Adrenal gland (tissue), 5 donors: ENCODE measurements around the gene SCAP.

Experiments used
- POLR2A ChIP-seq, 2 donors: fragments of 450-650 bp; IDR thresholded peaks; one replicate each; pipeline ENCODE4 v1.6.1; 2017; ENCODE audit warnings: antibody characterized with exemption in 2 of 2, mild to moderate bottlenecking in 2 of 2, moderate library complexity in 1 of 2
- TF ChIP-seq, protein P1 (sequence below), 6 experiments: fragments of 450-650 bp in 4 of 6; fragments of 200-600 bp in 2 of 6; sonication (generic) in 1 of 6; IDR thresholded peaks; 1 replicate in 5 of 6; 2 replicates in 1 of 6; pipeline versions ENCODE4 v1.5.1 to v1.8.0; 2016 to 2021; ENCODE audit warnings: antibody characterized with exemption in 6 of 6, mild to moderate bottlenecking in 2 of 6, moderate library complexity in 1 of 6
- donor health status: DM: no; HTN: no; CAD: no.

DNA sequence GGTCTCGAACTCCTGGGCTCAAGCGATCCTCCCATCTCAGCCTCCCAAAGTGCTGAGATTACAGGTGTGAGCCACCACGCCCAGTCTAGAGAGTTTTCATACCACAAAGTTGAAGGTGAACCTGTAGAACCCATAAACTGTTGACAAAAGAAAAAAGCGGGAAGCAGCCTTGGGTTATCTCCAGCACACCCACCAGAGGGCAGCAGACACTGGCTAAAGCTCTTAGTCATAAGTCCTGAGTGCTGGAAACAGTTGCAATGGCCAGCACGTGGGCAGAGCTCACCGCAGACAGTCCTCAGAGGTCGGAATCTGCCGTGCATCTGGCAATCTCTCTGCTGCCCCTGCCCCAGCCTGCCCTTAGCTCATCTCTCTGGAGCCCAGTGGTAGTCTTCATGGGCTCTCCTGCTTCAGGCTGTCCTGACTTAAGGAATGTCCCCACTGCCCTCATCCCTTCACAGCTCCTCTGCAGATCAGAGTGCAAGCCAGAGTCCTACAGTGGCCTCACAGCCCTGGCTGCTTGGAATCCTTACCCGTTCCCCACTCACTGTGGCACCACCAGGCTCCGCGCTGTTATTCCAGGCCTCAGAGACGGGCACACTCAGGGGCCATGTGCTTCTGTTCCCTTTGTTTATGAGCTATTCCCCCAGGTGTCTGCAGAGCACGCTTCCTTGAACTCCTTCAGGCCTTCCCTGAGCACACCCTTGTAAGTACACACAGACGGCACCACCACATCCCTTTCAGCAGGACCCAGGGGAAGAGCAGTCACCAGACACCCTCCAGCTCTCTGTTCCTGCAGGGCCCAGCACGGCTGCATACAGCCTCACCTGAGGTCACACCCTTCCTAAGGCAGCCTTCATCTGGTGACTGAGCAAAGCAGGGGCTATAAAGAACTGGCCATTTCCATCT is 46.6 kb upstream of the SCAP start:
- TF ChIP-seq, protein P1, sequence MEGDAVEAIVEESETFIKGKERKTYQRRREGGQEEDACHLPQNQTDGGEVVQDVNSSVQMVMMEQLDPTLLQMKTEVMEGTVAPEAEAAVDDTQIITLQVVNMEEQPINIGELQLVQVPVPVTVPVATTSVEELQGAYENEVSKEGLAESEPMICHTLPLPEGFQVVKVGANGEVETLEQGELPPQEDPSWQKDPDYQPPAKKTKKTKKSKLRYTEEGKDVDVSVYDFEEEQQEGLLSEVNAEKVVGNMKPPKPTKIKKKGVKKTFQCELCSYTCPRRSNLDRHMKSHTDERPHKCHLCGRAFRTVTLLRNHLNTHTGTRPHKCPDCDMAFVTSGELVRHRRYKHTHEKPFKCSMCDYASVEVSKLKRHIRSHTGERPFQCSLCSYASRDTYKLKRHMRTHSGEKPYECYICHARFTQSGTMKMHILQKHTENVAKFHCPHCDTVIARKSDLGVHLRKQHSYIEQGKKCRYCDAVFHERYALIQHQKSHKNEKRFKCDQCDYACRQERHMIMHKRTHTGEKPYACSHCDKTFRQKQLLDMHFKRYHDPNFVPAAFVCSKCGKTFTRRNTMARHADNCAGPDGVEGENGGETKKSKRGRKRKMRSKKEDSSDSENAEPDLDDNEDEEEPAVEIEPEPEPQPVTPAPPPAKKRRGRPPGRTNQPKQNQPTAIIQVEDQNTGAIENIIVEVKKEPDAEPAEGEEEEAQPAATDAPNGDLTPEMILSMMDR (IDR thresholded peaks at IDR 0.05), result peak; percentile 79 to 97 (median 95)
- no peak for TF ChIP-seq POLR2A (IDR thresholded peaks at IDR 0.05)
